ENCODE measurements around the gene ABAT.

Gene ABAT

DNA sequence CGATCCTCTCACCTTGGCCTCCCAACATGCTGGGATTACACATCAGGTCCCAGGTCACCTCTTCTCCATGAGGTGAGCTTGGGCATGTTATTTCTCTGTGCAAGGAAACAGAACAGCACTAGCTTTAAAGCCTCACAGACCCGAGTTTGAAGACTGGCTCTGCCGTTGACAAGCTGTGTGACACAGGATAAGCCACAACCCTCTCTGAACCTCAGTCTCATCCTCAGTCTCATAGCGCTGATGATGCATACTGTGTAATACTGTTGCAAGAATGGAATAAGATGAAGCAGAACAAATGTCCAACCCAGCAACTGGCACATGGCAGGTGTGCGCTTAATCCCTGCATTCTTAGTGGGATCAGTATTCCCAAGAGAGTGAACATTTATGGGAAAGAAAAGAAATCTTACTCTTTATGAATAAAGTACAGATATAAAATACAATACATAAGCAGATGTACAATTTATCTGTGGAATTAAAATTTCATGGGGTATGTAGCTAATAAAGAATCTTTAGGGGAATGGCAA, 43.5 kb downstream of the ABAT start:
- no peak for DNase-seq (ENCODE audit: low read depth in 2 of 2)

- DNase-seq (ENCODE audit: low read depth in 2 of 2) = no peak
Observed at GRCh38 chr16:8718851-8719680, 44.6 kb downstream of the ABAT start.

DNA sequence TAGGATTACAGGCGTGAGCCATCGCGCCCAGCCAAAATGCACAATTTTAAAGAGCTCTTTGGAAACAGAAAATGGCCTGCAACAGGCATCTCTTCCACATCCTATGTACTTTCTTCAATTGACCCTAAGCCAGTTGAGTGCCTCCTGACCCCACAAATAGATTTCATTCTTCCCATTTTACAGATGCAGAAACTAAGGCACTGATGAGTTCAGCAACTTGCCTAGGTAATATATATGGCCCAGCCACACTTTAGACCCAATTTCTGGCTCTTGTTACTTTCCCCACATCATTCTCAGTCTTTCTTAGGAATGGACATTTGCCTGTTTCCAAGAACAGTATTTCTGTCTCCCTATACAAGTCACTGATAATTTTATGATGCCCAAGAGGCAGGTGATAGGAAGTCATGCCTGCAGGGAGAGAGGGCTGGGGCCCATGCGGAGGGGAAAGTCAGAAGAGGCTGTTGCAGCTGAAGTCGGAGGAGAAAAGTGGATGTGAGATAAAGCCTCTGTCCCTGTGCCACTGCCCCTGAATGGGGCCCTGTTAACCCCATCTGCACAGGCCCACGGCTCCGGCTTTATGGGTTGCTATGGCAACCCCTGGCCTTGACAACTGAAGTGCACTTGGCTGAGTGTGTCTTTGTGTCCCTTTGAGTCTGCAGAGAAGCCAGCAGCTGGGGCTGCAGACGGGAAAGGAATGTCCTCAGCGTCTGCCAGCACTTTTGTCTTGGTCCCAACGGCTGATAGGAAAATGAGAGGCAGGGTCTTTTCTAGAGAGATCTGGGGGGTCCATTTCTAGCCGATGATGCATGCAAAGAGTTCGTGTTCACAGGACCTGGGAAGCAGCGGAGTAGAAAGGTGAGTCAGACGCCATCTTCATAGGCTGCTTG, 45.9 kb downstream of the ABAT start:
- no peak for DNase-seq (ENCODE audit: low read depth in 2 of 2)

DNA sequence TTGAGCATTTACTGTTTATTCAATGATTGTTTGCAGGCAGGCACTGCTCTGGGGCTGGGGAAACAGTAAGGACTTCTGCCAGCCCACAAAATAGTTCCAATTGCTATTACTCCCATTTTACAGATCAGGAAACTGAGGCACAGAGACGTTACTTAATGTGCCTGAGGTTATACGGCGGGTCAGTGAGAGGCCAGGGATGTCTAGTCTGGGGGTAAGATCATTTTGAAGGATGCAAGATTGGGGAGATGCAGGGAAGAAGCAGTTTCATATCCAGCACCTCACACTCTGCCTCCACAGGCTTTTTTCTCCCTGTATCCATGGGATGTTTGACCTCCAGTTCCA, 46.5 kb downstream of the ABAT start:
- no peak for DNase-seq (ENCODE audit: low read depth in 2 of 2)

GRCh38 chr16:8721336-8722024, 47.1 kb downstream of the ABAT start:
- no peak for DNase-seq (ENCODE audit: low read depth in 2 of 2)

- DNase-seq (ENCODE audit: low read depth in 2 of 2) = no peak
Observed at GRCh38 chr16:8722025-8722348, 47.6 kb downstream of the ABAT start.

GRCh38 chr16:8725513-8726178, 51.2 kb downstream of the ABAT start:
- DNase-seq (ENCODE audit: low read depth in 2 of 2) = no peak

- DNase-seq (ENCODE audit: low read depth in 2 of 2) = no peak
Observed at GRCh38 chr16:8727131-8727806, 52.9 kb downstream of the ABAT start.

- DNase-seq (ENCODE audit: low read depth in 2 of 2) = no peak
Observed at GRCh38 chr16:8727857-8728618, 53.6 kb downstream of the ABAT start.

- no peak for DNase-seq (ENCODE audit: low read depth in 2 of 2)
Observed at GRCh38 chr16:8729779-8730334, 55.4 kb downstream of the ABAT start.

DNA sequence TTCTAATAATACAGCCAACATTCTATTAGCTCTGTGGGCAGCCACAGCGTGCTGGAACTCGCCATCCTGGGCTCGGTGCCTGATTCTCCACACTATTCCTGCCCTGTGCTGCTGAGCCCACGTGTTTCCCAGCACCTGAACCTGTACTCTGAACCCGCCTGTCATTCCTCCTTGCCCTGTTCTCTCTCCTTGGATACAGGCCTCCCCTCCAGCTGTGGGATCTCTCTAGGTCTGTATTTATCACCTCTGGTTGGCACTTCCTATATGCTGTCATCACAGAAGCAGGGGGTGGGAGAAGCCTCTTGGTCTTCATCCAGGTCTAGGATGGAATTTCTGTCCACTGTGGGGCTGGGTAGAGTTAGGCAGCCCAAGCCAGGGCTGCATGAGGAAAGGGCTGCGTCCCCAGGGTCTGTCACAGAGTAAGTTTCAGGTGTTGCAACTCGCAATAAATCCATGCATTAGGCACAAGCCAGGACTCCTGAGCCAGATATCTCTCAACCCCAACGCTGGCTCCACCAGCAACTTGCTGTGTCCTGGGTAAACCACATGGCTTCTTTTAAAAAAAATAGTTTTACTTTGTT, 56.0 kb downstream of the ABAT start:
- DNase-seq (ENCODE audit: low read depth in 2 of 2) = no peak

DNA sequence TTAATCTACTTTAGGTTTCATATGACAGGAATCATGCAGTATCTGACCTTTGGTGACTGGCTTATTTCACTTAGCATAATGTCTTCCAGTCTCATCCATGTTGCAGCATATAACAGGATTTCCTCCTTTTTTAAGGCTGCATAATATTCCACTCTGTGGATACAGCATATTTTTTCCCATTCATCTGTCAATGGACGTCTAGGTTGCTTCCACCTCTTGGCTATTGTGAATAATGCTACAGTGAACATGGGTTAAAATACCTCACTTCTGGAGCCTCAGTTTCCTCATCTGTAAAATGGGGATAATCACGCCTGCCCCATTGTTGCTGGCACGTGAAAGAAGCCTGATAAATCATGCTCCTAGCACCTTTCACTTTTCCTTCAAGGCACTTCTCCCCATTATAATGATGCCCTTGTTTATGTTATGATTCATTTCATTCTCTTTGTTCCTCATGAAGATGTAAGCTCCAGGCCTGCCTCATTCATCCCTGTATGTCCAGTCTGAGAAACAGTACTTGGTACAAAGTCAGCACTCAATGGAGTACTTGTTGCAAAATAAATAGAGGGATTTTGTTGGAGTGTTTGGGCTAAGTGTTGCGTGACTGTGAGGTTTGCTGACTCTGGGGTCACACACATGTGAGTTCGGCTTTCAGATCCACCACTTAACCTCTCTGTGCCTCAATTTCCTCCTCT, 59.6 kb downstream of the ABAT start:
- no peak for DNase-seq (ENCODE audit: low read depth in 2 of 2)

DNA sequence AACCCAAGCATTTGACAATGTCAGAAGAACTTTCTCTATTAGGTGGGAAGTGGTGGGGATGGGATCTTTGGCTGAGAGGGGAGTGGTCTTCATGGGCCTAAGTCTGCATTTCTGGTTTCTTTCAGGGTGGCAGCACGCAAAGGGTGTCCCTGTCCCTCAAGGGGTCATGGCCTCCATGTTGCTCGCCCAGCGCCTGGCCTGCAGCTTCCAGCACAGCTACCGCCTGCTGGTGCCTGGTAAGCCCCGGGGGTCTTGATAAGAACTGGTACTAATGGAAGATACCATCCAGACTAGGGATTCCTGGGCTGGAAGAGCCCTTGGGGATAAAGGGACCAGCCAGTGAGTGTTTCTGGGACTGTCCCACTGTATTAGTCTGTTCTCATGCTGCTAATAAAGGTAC, 61.2 kb downstream of the ABAT start:
- DNase-seq (ENCODE audit: low read depth in 2 of 2) = no peak

DNA sequence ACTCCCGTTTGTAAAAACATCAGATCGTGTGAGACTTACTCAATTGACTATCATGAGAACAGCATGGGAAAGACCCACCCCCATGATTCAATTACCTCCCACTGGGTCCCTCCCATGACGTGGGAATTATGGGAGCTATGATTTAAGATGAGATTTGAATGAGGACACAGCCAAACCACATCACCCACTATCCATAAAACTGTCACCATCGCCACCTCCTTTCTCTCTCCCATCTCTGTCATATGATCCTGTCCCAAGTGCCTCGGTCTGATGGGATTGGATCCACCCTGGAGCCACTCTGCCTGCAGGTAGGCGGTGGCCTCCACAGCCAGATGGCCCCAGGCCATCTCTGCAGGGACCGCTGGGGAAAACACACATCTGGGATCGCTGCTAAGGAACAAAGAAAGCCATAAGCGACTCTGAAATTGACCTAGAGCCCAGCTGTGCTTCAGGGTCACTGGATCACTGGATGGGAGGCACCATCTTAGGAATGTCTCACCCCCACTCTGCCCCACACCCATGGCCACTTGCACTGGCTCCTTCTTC, 61.8 kb downstream of the ABAT start:
- no peak for DNase-seq (ENCODE audit: low read depth in 2 of 2)

DNA sequence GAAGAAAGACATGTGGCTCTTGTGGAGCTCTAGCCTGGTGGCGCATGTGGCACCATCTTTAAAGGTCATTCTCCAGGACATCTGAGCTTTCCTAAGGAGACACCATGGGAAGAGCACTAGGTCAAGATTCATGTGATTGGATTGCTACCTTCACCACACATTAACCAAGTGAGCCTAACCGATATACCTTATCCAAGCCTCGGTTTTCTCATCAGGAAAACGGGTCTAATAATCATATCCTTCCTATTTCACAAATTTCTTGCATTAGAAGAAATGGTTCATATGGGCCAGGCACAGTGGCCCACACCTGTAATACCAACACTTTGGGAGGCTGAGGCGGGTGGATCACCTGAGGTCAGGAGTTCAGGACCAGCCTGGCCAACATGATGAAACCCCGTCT, 64.7 kb downstream of the ABAT start:
- no peak for DNase-seq (ENCODE audit: low read depth in 2 of 2)

GRCh38 chr16:8739989-8740704, 65.7 kb downstream of the ABAT start:
- no peak for DNase-seq (ENCODE audit: low read depth in 2 of 2)

GRCh38 chr16:8740775-8741355, 66.4 kb downstream of the ABAT start:
- DNase-seq (ENCODE audit: low read depth in 2 of 2) = no peak

GRCh38 chr16:8741636-8742035, 67.2 kb downstream of the ABAT start:
- DNase-seq (ENCODE audit: low read depth in 2 of 2) = no peak

All from stimulated activated CD8-positive, alpha-beta memory T cell treated with anti-CD3 and anti-CD28 coated beads, Interleukin-7, amount 100 ng/mL, for 1 hour (primary cell).